ENCODE results near the gene TMEM207. TPM values are rescaled to one million over a fixed set of nuclear protein-coding genes. Genes with fewer than 3 reads are reported as not detected.

TMEM207 gene
- total and polyA plus RNA-seq, 4 donors: not detected

DNA sequence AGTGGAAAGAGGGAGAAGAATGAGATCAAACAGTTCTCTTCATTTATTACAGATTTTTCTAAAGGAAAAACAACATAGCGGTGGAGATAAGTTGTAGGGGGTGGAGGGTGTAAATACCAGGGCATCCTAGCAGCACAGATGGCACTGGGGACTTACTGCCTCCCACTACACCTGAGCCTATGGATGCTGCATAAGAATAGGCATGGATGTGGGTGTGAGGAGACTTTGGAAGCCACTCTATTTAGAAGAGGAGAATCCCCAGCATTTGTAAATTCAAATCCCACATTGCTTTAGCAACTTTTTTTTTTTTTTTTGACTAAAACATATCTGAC is 36.8 kb upstream of the TMEM207 start (continued):
- TF ChIP-seq, protein P1, sequence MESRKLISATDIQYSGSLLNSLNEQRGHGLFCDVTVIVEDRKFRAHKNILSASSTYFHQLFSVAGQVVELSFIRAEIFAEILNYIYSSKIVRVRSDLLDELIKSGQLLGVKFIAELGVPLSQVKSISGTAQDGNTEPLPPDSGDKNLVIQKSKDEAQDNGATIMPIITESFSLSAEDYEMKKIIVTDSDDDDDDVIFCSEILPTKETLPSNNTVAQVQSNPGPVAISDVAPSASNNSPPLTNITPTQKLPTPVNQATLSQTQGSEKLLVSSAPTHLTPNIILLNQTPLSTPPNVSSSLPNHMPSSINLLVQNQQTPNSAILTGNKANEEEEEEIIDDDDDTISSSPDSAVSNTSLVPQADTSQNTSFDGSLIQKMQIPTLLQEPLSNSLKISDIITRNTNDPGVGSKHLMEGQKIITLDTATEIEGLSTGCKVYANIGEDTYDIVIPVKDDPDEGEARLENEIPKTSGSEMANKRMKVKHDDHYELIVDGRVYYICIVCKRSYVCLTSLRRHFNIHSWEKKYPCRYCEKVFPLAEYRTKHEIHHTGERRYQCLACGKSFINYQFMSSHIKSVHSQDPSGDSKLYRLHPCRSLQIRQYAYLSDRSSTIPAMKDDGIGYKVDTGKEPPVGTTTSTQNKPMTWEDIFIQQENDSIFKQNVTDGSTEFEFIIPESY (IDR thresholded peaks at IDR 0.05): no peak

DNA sequence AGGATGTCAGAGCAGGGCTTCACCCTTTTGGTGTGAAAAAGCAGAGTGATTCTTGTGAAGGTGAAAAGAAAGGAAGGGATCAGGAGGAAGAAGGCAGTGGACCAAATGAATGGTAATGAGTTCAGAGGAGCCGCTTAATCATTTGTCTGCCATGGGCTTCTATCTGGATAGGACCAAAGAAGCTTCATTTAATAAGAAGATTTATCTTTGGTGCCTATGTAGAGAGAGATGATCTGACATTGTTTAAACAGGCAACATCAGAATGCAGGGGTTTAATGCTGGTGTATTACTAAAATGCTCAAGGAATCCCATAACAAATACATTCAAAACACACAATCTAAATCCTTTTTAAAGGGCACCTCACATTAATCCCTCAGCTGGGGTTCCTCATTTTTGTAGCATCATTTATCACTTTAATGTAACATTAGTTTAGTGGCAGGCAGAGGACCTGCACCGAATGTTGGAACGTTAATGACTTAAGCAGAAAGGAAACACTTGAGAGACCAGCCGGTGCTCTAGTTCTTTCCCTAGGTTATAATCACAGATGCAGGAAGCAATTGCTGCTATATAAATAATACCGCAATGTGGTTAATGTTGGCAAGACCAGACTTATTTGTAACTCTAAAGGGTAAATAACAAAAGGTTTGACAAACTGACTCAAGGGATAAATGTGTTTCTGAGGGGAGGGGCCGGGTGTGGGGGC is 36.3 kb upstream of the TMEM207 start:
- TF ChIP-seq FOXA1 (IDR thresholded peaks at IDR 0.05) (no peak), FOXA2 (IDR thresholded peaks at IDR 0.05) (no peak), EGR1 (IDR thresholded peaks at IDR 0.05; ENCODE audit: low read depth in 2 of 2) (no peak)
- TF ChIP-seq, protein P1 (IDR thresholded peaks at IDR 0.05): no peak
- DNase-seq (ENCODE audit: low spot score): no peak

DNA sequence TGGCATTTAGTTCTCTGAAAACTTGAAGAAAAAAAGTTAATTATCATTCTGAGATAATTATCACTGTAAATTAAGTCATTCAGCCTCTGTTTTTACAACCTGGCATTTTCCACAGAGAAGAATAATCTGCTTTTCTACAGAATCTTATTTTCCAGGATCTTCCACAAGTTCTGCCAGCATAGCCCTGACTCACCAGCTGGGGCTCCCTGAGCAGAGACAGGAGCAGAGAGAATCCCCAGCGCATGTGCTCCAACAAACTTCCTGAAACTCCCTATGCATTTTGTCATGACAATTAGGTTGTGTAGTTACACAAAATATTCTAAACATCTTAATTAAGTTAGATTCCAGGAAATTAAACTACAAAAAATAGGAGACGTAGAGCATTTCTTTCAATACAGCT is 32.1 kb upstream of the TMEM207 start:
- H3K4me1 ChIP-seq (ENCODE audit: control insufficient read depth in 4 of 4, insufficient read depth in 4 of 4, low read length in 3 of 4): no peaks in the 10 kb centered on the region
- H3K36me3 ChIP-seq (ENCODE audit: control insufficient read depth in 4 of 4, insufficient read depth in 3 of 4, low read depth in 1 of 4, low read length in 3 of 4): no peaks in the 10 kb centered on the region
- no peak overlapping the region for H3K4me3 ChIP-seq (ENCODE audit: low read depth in 1 of 3, low read length in 3 of 3)
- no peaks in the 10 kb centered on the region for H3K9me3 ChIP-seq (ENCODE audit: control insufficient read depth in 4 of 4, low read length in 3 of 4)
- H3K27ac ChIP-seq (ENCODE audit: low read depth in 1 of 2, low read length in 2 of 2): no peak overlapping the region
- H3K27me3 ChIP-seq (ENCODE audit: control insufficient read depth in 4 of 4, insufficient read depth in 4 of 4, low read length in 3 of 4): no peaks in the 10 kb centered on the region
- TF ChIP-seq, protein P2, sequence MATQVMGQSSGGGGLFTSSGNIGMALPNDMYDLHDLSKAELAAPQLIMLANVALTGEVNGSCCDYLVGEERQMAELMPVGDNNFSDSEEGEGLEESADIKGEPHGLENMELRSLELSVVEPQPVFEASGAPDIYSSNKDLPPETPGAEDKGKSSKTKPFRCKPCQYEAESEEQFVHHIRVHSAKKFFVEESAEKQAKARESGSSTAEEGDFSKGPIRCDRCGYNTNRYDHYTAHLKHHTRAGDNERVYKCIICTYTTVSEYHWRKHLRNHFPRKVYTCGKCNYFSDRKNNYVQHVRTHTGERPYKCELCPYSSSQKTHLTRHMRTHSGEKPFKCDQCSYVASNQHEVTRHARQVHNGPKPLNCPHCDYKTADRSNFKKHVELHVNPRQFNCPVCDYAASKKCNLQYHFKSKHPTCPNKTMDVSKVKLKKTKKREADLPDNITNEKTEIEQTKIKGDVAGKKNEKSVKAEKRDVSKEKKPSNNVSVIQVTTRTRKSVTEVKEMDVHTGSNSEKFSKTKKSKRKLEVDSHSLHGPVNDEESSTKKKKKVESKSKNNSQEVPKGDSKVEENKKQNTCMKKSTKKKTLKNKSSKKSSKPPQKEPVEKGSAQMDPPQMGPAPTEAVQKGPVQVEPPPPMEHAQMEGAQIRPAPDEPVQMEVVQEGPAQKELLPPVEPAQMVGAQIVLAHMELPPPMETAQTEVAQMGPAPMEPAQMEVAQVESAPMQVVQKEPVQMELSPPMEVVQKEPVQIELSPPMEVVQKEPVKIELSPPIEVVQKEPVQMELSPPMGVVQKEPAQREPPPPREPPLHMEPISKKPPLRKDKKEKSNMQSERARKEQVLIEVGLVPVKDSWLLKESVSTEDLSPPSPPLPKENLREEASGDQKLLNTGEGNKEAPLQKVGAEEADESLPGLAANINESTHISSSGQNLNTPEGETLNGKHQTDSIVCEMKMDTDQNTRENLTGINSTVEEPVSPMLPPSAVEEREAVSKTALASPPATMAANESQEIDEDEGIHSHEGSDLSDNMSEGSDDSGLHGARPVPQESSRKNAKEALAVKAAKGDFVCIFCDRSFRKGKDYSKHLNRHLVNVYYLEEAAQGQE (IDR thresholded peaks at IDR 0.05): no peak
- no peak for TF ChIP-seq FOXA2 (IDR thresholded peaks at IDR 0.05)
- TF ChIP-seq, protein P3, sequence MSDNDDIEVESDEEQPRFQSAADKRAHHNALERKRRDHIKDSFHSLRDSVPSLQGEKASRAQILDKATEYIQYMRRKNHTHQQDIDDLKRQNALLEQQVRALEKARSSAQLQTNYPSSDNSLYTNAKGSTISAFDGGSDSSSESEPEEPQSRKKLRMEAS (IDR thresholded peaks at IDR 0.05): no peak
- TF ChIP-seq, protein P4, sequence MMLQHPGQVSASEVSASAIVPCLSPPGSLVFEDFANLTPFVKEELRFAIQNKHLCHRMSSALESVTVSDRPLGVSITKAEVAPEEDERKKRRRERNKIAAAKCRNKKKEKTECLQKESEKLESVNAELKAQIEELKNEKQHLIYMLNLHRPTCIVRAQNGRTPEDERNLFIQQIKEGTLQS (IDR thresholded peaks at IDR 0.05): no peak
- no peak for TF ChIP-seq HNF4G (IDR thresholded peaks at IDR 0.05)
- no peak for TF ChIP-seq YY1 (IDR thresholded peaks at IDR 0.05)
- no peak for TF ChIP-seq RAD21 (IDR thresholded peaks at IDR 0.05)
- TF ChIP-seq, protein P1 (IDR thresholded peaks at IDR 0.05): no peak
- no peak for TF ChIP-seq JUND (IDR thresholded peaks at IDR 0.05)
- no peak for TF ChIP-seq NR2F2 (IDR thresholded peaks at IDR 0.05)
- no peak for TF ChIP-seq EGR1 (IDR thresholded peaks at IDR 0.05; ENCODE audit: low read depth in 2 of 2)
- TF ChIP-seq, protein P5, sequence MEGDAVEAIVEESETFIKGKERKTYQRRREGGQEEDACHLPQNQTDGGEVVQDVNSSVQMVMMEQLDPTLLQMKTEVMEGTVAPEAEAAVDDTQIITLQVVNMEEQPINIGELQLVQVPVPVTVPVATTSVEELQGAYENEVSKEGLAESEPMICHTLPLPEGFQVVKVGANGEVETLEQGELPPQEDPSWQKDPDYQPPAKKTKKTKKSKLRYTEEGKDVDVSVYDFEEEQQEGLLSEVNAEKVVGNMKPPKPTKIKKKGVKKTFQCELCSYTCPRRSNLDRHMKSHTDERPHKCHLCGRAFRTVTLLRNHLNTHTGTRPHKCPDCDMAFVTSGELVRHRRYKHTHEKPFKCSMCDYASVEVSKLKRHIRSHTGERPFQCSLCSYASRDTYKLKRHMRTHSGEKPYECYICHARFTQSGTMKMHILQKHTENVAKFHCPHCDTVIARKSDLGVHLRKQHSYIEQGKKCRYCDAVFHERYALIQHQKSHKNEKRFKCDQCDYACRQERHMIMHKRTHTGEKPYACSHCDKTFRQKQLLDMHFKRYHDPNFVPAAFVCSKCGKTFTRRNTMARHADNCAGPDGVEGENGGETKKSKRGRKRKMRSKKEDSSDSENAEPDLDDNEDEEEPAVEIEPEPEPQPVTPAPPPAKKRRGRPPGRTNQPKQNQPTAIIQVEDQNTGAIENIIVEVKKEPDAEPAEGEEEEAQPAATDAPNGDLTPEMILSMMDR (IDR thresholded peaks at IDR 0.05; ENCODE audit: low read depth, low read length, missing input control): no peak
- TF ChIP-seq GABPA (IDR thresholded peaks at IDR 0.05 in 1 of 2, conservative IDR thresholded peaks at IDR 0.05 in 1 of 2): no peak
- no peak for TF ChIP-seq HNF4A (conservative IDR thresholded peaks at IDR 0.05)
- TF ChIP-seq RXRA (IDR thresholded peaks at IDR 0.05): no peak
- TF ChIP-seq SP1 (IDR thresholded peaks at IDR 0.05): no peak
- 94% methylated on average over 2 of the region's 2 CpGs for WGBS
- H3K9ac ChIP-seq (ENCODE audit: low read depth in 1 of 2, low read length in 2 of 2): no peak overlapping the region
- DNase-seq (ENCODE audit: low spot score): no peak

More for the DNA sequence above, 36.3 kb upstream of the TMEM207 start:
- 57% methylated on average over 6 of the region's 6 CpGs for WGBS
- Histone ChIP-seq H3K4me3 (ENCODE audit: low read depth in 1 of 3, low read length in 3 of 3) (no peak overlapping the region), H3K27me3 (ENCODE audit: control insufficient read depth in 4 of 4, insufficient read depth in 4 of 4, low read length in 3 of 4) (no peaks in the 10 kb centered on the region), H3K4me1 (ENCODE audit: control insufficient read depth in 4 of 4, insufficient read depth in 4 of 4, low read length in 3 of 4) (no peaks in the 10 kb centered on the region), H3K27ac (ENCODE audit: low read depth in 1 of 2, low read length in 2 of 2) (no peak overlapping the region), H3K9me3 (ENCODE audit: control insufficient read depth in 4 of 4, low read length in 3 of 4) (no peaks in the 10 kb centered on the region), H3K36me3 (ENCODE audit: control insufficient read depth in 4 of 4, insufficient read depth in 3 of 4, low read depth in 1 of 4, low read length in 3 of 4) (no peaks in the 10 kb centered on the region), H3K9ac (ENCODE audit: low read depth in 1 of 2, low read length in 2 of 2) (no peak overlapping the region)
